NCI-H146 treated with DMSO at 0.1 percent for 48 hours (cell line): ENCODE data around the gene CALM3.
"Not testable (repeated sequence)": the region's sequence is repeated elsewhere in the genome, so short reads cannot be mapped to it uniquely, and the experiment has no call there.

Experiments used
- DNase-seq: peaks from one replicate; lab custom pipeline; 2025; ENCODE audit not compliant: unreplicated experiment; lab: John Stamatoyannopoulos, UW

Gene CALM3

DNA sequence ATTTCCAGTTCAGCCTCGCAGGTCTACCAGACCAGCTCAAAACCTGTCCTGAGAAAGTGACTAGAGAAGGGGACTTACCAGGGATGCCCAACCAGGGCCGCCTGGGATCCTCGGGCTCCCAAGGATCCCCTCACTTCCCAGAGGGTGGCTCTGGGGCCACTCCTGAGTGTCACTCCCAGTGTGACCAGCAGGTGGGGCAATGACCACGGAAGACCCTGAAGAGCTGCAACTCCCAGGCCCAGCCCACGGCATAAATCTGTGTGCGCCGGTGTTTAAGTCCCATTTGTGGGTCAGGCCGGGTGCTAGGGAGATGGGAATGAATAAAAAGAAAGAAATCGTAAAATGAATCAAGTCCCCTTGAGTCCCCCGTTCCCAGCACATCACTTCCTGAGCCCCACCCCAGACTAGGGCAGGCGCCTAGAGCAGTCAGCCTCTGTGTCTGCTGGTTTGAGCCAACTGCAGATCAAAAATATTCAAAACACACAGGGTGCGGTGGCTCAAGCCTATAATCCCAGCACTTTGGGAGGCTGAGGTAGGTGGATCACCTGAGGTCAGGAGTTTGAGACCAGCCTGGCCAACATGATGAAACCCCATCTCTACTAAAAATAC, 13.1 kb downstream of the CALM3 start:
- peak; percentile 65 for DNase-seq

DNA sequence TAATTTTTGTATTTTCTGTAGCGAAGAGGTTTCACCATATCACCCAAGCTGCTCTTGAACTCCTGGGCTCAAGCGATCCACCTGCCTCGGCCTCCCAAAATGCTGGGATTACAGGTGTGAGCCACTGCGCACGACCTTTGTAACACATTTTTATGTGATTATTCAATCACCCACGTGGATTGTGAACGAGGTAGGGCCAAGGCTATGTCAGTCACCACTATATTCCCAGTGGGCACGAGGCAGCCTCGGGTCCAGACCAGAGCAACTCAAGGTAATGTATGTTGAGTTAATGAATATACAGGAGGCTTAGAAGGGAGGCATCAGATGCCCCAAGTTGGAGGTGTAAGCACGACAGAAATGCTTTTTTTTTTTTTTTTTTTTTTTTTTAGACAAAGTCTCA, 14.8 kb downstream of the CALM3 start:
- no peak for DNase-seq

GRCh38 chr19:46616631-46617322, 15.6 kb downstream of the CALM3 start:
- DNase-seq, result peak; percentile 18

GRCh38 chr19:46617601-46618000, 16.5 kb downstream of the CALM3 start:
- DNase-seq, result no peak

DNA sequence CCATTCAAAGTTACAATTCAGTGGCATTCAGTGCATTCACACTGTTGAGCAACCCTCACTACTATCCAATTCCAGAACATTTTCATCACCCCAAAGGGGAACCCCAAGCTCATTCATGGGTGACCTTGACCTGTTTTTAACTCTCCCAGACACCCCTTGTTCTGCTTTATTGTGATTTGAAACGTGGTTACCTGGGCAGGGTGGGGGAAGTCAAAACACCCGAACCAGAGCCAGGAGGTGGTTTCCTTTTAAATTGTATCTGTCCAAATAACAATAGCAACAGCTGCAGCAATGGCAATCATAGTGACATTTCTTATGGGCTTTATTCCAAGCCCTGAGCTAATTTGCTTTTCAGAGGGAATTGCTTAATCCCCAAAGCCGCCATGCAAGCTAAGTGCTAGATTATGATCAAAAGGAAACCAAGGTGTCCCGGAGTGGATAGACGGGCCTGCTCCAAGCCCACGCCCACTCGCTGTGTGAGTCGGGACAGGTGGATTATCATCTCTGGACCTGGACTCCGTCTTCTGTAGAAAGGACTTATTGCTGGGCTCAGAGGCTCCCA, 17.6 kb downstream of the CALM3 start:
- DNase-seq, result peak; percentile 26

- no peak for DNase-seq
These were observed 19.1 kb downstream of the CALM3 start for GRCh38 chr19:46620267-46620666.

- DNase-seq, result no peak
These were observed 19.6 kb downstream of the CALM3 start for GRCh38 chr19:46620716-46621115.

- no peak for DNase-seq
These were observed 20.3 kb downstream of the CALM3 start for GRCh38 chr19:46621191-46622117.

DNA sequence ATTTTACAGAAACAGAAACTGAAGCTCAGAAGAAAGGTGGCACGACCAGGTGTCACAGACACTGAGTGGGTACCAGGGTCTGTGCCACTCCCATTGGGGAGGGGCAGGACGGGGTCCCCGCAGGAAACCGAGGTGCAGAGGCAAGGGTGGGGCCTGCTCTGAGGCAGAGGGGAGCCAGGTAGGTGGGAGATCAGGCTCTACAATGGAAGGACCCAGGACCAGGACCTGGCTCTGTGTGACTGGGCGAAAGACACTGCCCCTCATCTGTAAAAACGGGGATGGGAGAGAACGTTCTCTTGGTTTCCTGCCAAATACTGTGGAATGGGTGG, 21.0 kb downstream of the CALM3 start:
- DNase-seq, result no peak

GRCh38 chr19:46623915-46624502, 22.9 kb downstream of the CALM3 start:
- no peak for DNase-seq

GRCh38 chr19:46624958-46625661, 24.0 kb downstream of the CALM3 start, which contains the start of gene PTGIR:
PTGIR (minus strand) TSS chr19:46625089; CDS start chr19:46624225, 864 bp downstream.
- DNase-seq, result no peak

- DNase-seq, result no peak
These were observed 24.6 kb downstream of the CALM3 start for GRCh38 chr19:46625731-46626130.

DNA sequence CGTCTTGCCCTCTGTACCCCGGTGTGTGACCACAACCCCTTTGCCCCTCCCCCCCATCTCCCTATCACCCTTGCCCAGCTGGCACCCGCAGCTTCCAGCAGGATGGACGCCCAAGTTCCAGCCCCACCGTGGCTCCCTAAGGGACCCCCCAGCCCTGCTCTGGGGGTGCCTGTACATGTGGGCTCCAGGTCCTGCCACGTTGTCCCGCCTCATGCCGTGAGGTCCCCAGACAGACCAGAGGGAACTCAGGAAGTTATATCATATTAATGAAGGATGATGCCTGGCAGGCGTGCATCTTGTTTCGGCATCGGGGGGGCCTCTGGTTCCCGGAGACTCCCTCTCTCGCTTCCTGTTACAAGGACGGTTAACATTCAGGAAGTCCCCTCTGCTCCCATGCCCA, 25.3 kb downstream of the CALM3 start:
- DNase-seq, result no peak

DNA sequence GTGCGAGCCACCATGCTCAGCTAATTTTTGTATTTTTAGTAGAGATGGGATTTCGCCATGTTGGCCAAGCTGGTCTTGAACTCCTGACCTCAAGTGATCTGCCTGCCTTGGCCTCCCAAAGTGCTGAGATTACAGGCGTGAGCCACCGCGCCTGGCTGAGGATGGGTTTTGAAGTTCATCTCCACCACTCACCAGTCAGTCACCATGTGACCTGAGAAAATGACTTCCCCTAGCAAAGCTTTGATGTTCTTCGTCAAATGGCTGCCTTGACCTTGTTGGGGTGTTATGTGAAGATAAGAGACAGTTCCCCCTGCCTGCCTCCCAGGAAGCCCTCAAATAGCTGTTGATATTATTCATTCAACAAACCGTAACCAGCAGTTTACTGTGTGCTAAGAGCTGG, 27.8 kb downstream of the CALM3 start:
- not testable (repeated sequence) for DNase-seq

GRCh38 chr19:46629546-46630025, 28.5 kb downstream of the CALM3 start:
- DNase-seq, result no peak

DNA sequence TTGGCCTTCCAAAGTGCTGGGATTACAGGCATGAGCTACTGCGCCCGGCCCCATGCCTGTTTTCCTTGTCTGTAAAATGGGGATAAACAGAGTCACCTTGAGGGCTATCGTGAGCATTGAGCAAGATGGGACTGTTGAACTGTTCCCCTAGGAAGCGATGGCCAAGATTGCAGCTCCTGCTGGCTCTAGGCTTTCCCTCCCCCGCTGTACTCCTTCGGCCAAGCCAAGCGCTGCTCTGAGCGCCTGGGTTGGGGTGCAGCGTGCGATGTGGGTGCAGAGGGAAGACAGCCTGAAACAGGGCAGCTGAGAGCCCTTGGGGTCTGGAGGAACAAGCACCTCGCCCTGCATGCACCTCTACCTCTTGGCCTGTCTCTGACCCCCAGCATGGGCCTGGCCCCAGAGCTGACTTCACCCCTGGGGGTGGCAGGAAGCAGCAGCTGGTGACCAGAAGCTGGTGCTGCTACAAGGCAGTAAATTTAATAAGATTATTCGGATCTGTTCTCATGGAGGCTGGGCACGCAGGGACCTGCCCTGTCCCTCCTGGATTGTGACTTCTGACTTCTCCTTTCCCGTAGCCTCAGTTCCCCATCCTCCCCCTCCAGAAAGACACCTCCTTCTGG, 29.6 kb downstream of the CALM3 start:
- DNase-seq, result no peak

GRCh38 chr19:46631481-46631880, 30.4 kb downstream of the CALM3 start:
- DNase-seq, result no peak

DNA sequence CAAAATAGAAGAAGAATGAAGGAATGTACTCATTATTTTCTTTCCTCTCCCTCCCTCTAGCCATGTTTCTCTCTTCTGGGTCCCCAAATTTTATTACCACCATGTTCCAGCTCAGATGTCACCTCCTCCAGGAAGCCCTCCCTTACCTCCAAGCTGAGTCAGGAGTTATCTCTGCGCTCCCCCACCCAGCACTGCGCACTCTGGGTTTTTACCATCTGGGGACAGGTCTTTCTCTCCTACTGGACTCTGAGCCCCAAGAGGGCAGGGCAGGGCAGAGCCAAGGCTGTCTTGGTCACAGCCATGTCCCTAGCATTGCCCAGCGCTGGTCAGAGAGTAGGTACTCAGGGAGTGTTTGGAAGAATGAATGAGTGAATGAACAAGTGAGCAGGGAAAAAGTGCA, 32.0 kb downstream of the CALM3 start:
- DNase-seq, result no peak

GRCh38 chr19:46634045-46634655, 33.0 kb downstream of the CALM3 start:
- peak; percentile 72 for DNase-seq
